GM18909 (cell line): Measurements from ENCODE around the gene HOXB3.

Experiments
- ATAC-seq: cut with Tn5 transposase; IDR thresholded peaks from one replicate; pipeline ENCODE4 v1.9.1; 2021; ENCODE audit warnings: mild to moderate bottlenecking; ENCODE audit not compliant: unreplicated experiment, poor library complexity

The HOXB3 gene

GRCh38 chr17:48613862-48614694 lies 24.0 kb upstream of the HOXB3 start:
- no peak for ATAC-seq

GRCh38 chr17:48612854-48613691 lies 23.0 kb upstream of the HOXB3 start:
- no peak for ATAC-seq

GRCh38 chr17:48612456-48612853 lies 22.4 kb upstream of the HOXB3 start:
- no peak for ATAC-seq

- no peak for ATAC-seq
Observed at GRCh38 chr17:48611681-48612455, 21.8 kb upstream of the HOXB3 start.

GRCh38 chr17:48611213-48611612 lies 21.2 kb upstream of the HOXB3 start:
- ATAC-seq, result no peak

- no peak for ATAC-seq
Observed at GRCh38 chr17:48610282-48611211, 20.5 kb upstream of the HOXB3 start, which contains the start of gene HOXB7. TSS of gene HOXB7 (minus strand) at chr17:48611017. CDS start at chr17:48610918, 99 bp downstream.

- no peak for ATAC-seq
Observed at GRCh38 chr17:48609759-48610281, 19.8 kb upstream of the HOXB3 start.

- no peak for ATAC-seq
Observed at GRCh38 chr17:48609033-48609432, 19.0 kb upstream of the HOXB3 start.

- no peak for ATAC-seq
Observed at GRCh38 chr17:48608494-48608834, 18.4 kb upstream of the HOXB3 start.

- no peak for ATAC-seq
Observed at GRCh38 chr17:48606892-48607614, 17.0 kb upstream of the HOXB3 start.

GRCh38 chr17:48605991-48606891 lies 16.2 kb upstream of the HOXB3 start:
- no peak for ATAC-seq

GRCh38 chr17:48605409-48605919 lies 15.4 kb upstream of the HOXB3 start:
- ATAC-seq, result no peak

GRCh38 chr17:48604770-48605329 lies 14.8 kb upstream of the HOXB3 start, which contains the start of gene HOXB6:
TSS of gene HOXB6 (minus strand) at chr17:48604986. CDS start at chr17:48598150, 6,836 bp downstream.
- no peak for ATAC-seq

GRCh38 chr17:48603959-48604769 lies 14.1 kb upstream of the HOXB3 start:
- ATAC-seq, result no peak

- ATAC-seq, result no peak
Observed at GRCh38 chr17:48601539-48602425, 11.7 kb upstream of the HOXB3 start.
